H1 (cell line): ENCODE data around the gene GP1BB. TPM values are rescaled to one million over a fixed set of nuclear protein-coding genes. Genes with fewer than 3 reads are reported as not detected.

Experiments
- CTCF ChIA-PET: fragments of 300-600 bp; sonication (Branson Sonifier 250); formaldehyde crosslinking; loops from one replicate; lab custom pipeline; 2021; ENCODE audit not compliant: partially characterized antibody; lab: Charles Lee
- POLR2A ChIA-PET: fragments of 300-600 bp; sonication (Branson Sonifier 250); formaldehyde crosslinking; loops from one replicate; lab custom pipeline; 2021; ENCODE audit warnings: inconsistent platforms; ENCODE audit not compliant: partially characterized antibody; lab: Charles Lee
- DNase-seq, 2 experiments: peaks; one replicate each; pipeline versions ENCODE4 v3.0.0 to v3.0.0-alpha.2; 2010 to 2022; ENCODE audit warnings: low spot score in 2 of 2, low read depth in 1 of 2, mixed read lengths in 1 of 2
- FAIRE-seq: peaks from 2 replicates; lab custom pipeline; 2011; peaks lifted over from hg19 to GRCh38; lab: Jason Lieb, UNC
- H2AFZ ChIP-seq: 2 replicates; pipeline ENCODE4 v1.8.1; 2012; ENCODE audit warnings: low read length, inconsistent platforms
- H2AK5ac ChIP-seq: 2 replicates; pipeline ENCODE4 v1.6.1; 2013; ENCODE audit warnings: low read depth, low read length
- H2BK120ac ChIP-seq: replicated peaks from 2 replicates; pipeline ENCODE3; 2013; ENCODE audit warnings: low read depth, low read length, inconsistent platforms
- H2BK12ac ChIP-seq: 2 replicates; pipeline ENCODE4 v1.6.1; 2013; ENCODE audit warnings: low read depth, low read length
- H2BK15ac ChIP-seq: 2 replicates; pipeline ENCODE4 v1.6.1; 2013; ENCODE audit warnings: low read length
- H2BK20ac ChIP-seq: 2 replicates; pipeline ENCODE4 v1.6.1; 2013; ENCODE audit warnings: low read length
- H2BK5ac ChIP-seq: 2 replicates; pipeline ENCODE4 v1.6.1; 2013; ENCODE audit warnings: low read depth, low read length
- H3K14ac ChIP-seq: 2 replicates; pipeline ENCODE4 v1.6.1; 2013; ENCODE audit warnings: inconsistent platforms; ENCODE audit not compliant: insufficient read length
- H3K18ac ChIP-seq: 2 replicates; pipeline ENCODE4 v1.6.1; 2013; ENCODE audit warnings: low read length; ENCODE audit errors: extremely low read depth
- H3K23ac ChIP-seq: 2 replicates; pipeline ENCODE4 v1.6.1; 2013; ENCODE audit warnings: inconsistent platforms; ENCODE audit not compliant: insufficient read length
- H3K23me2 ChIP-seq: 2 replicates; pipeline ENCODE4 v1.6.1; 2013; ENCODE audit warnings: low read depth, low read length
- H3K27ac ChIP-seq: 2 replicates; pipeline ENCODE4 v1.6.1; 2011; ENCODE audit warnings: low read depth, low read length, inconsistent platforms
- H3K27me3 ChIP-seq, 4 experiments: replicated peaks in 1 of 4; 1 replicate in 1 of 4; 2 replicates in 3 of 4; pipeline versions ENCODE4 v1.6.1 to v1.8.1; 2011 to 2013; ENCODE audit warnings: low read length in 3 of 4, mild to moderate bottlenecking in 3 of 4, inconsistent platforms in 2 of 4, mixed read lengths in 2 of 4, moderate library complexity in 1 of 4; ENCODE audit not compliant: control insufficient read depth in 3 of 4, insufficient read depth in 3 of 4; ENCODE audit errors: extremely low read depth in 1 of 4
- H3K36me3 ChIP-seq, 4 experiments: 2 replicates each; pipeline versions ENCODE4 v1.6.1 to v1.8.1; 2011 to 2013; ENCODE audit warnings: mild to moderate bottlenecking in 4 of 4, low read length in 3 of 4, moderate library complexity in 2 of 4, control low read depth in 1 of 4, inconsistent platforms in 1 of 4; ENCODE audit not compliant: insufficient read depth in 4 of 4, control insufficient read depth in 2 of 4
- H3K4ac ChIP-seq: replicated peaks from 2 replicates; pipeline ENCODE3; 2013; ENCODE audit warnings: low read length, low read depth, mixed read lengths, inconsistent platforms; ENCODE audit not compliant: insufficient read length
- H3K4me1 ChIP-seq, 4 experiments: replicated peaks in 1 of 4; 1 replicate in 1 of 4; 2 replicates in 3 of 4; pipeline versions ENCODE4 v1.6.1 to v1.8.1; 2011 to 2013; ENCODE audit warnings: low read length in 3 of 4, inconsistent platforms in 2 of 4, mixed read lengths in 1 of 4; ENCODE audit not compliant: insufficient read depth in 4 of 4, control insufficient read depth in 3 of 4
- H3K4me2 ChIP-seq, 2 experiments: 2 replicates each; pipeline versions ENCODE4 v1.6.1 to v1.8.1; 2011 to 2013; ENCODE audit warnings: low read depth in 2 of 2, low read length in 2 of 2, control low read depth in 1 of 2, inconsistent platforms in 1 of 2, mild to moderate bottlenecking in 1 of 2; ENCODE audit not compliant: insufficient read depth in 1 of 2
- H3K4me3 ChIP-seq, 4 experiments: fragments of 200-600, 300-600 bp in 1 of 4; sonication (generic), shearing (Covaris generic), sonication (Bioruptor Twin) in 1 of 4; 2 replicates each; pipeline versions ENCODE4 v1.5.1 to v1.8.1; 2011 to 2016; ENCODE audit warnings: low read length in 4 of 4, low read depth in 3 of 4, control low read depth in 2 of 4, inconsistent platforms in 2 of 4, mild to moderate bottlenecking in 2 of 4, mixed read lengths in 1 of 4, moderate library complexity in 1 of 4; ENCODE audit not compliant: insufficient read depth in 2 of 4; ENCODE audit errors: extremely low read depth in 1 of 4
- H3K56ac ChIP-seq: replicated peaks from 2 replicates; pipeline ENCODE3; 2013; ENCODE audit warnings: low read depth, mild to moderate bottlenecking, mixed read lengths, low read length, inconsistent platforms; ENCODE audit not compliant: insufficient read length
- H3K79me1 ChIP-seq: 2 replicates; pipeline ENCODE4 v1.6.1; 2013; ENCODE audit warnings: low read depth, low read length, control low read depth
- H3K79me2 ChIP-seq, 2 experiments: 2 replicates each; pipeline versions ENCODE4 v1.6.1 to v1.8.1; 2012 to 2013; ENCODE audit warnings: low read length in 2 of 2, mild to moderate bottlenecking in 2 of 2, inconsistent platforms in 1 of 2; ENCODE audit not compliant: insufficient read depth in 2 of 2, control insufficient read depth in 1 of 2
- H3K9ac ChIP-seq, 4 experiments: replicated peaks in 1 of 4; 1 replicate in 1 of 4; 2 replicates in 3 of 4; pipeline versions ENCODE4 v1.6.1 to v1.8.1; 2011 to 2013; ENCODE audit warnings: low read depth in 3 of 4, low read length in 3 of 4, control low read depth in 2 of 4, mild to moderate bottlenecking in 2 of 4, moderate library complexity in 2 of 4, inconsistent platforms in 1 of 4; ENCODE audit errors: extremely low read depth in 1 of 4
- H3K9me3 ChIP-seq, 2 experiments: 2 replicates each; pipeline versions ENCODE4 v1.6.1 to v1.8.1; 2012 to 2013; ENCODE audit warnings: mild to moderate bottlenecking in 2 of 2, moderate library complexity in 2 of 2, control low read depth in 1 of 2, inconsistent platforms in 1 of 2, low read depth in 1 of 2, low read length in 1 of 2, mixed read lengths in 1 of 2; ENCODE audit not compliant: insufficient read depth in 2 of 2
- H4K20me1 ChIP-seq, 2 experiments: replicated peaks in 1 of 2; 2 replicates each; pipeline versions ENCODE3 to v1.8.1; 2011 to 2013; ENCODE audit warnings: inconsistent platforms in 2 of 2, low read length in 2 of 2, mild to moderate bottlenecking in 1 of 2; ENCODE audit not compliant: insufficient read depth in 2 of 2, control insufficient read depth in 1 of 2
- H4K5ac ChIP-seq: 2 replicates; pipeline ENCODE4 v1.6.1; 2013; ENCODE audit warnings: low read length, low read depth, mixed read lengths, inconsistent platforms; ENCODE audit not compliant: insufficient read length
- H4K8ac ChIP-seq: 2 replicates; pipeline ENCODE4 v1.8.0; 2013; ENCODE audit warnings: mild to moderate bottlenecking, moderate library complexity, low read length, inconsistent platforms; ENCODE audit not compliant: insufficient read depth; ENCODE audit errors: extremely low read depth
- H4K91ac ChIP-seq: replicated peaks from 2 replicates; pipeline ENCODE3; 2013; ENCODE audit warnings: low read length, mixed read lengths, inconsistent platforms; ENCODE audit not compliant: insufficient read length
- ATF2 ChIP-seq: IDR thresholded peaks from 2 replicates; pipeline ENCODE4 v1.6.1; 2012; ENCODE audit warnings: low read length, inconsistent platforms
- KDM4A ChIP-seq: IDR thresholded peaks from one replicate; pipeline ENCODE4 v1.7.1; 2012; ENCODE audit warnings: low read depth, mild to moderate bottlenecking, moderate library complexity, low read length, inconsistent platforms; ENCODE audit not compliant: severe bottlenecking
- NANOG ChIP-seq: IDR thresholded peaks from 2 replicates; pipeline ENCODE4 v1.6.1; 2011; ENCODE audit warnings: low read length, low read depth, mild to moderate bottlenecking, inconsistent platforms; ENCODE audit not compliant: insufficient read depth, poor library complexity, severe bottlenecking
- WGBS, 2 experiments: shearing (Covaris generic) in 1 of 2; methylation state at CpG; one replicate each; pipeline versions ENCODE4 v1.1.6 to v1.1.7; 2013 to 2015; ENCODE audit warnings: low lambda C conversion rate in 2 of 2, mixed read lengths in 2 of 2, inconsistent platforms in 1 of 2, low coverage in 1 of 2, missing lambda C conversion rate in 1 of 2; ENCODE audit not compliant: insufficient replicate concordance in 2 of 2, insufficient coverage in 1 of 2, insufficient read length in 1 of 2; ENCODE audit errors: extremely low coverage in 1 of 2, missing lambda C conversion rate in 1 of 2; 5-methylcytosine and 5-hydroxymethylcytosine counted together
- polyA plus RNA-seq, 7 experiments: library from polyadenylated mRNA; depleted of rRNA in 3 of 7; stranded (reverse) in 5 of 7; unstranded in 2 of 7; fragments of >200 nt in 5 of 7; fragments of 200-250 nt in 2 of 7; gene quantifications; 1 replicate in 5 of 7; 2 replicates in 1 of 7; 4 replicates in 1 of 7; pipeline versions ENCODE4 v1.2.1 to v1.2.3, GENCODE V29; 2011 to 2013; ENCODE audit warnings: missing spikeins in 2 of 7, mixed read lengths in 2 of 7
- total RNA-seq: library from RNA; stranded (reverse); fragmentation: NEBNext Ultra II Directional; extraction: Animal tissue kit (Norgen Biotek cat#: 25700); gene quantifications from 2 replicates; pipeline ENCODE4 v1.2.1, GENCODE V29; 2021
- TF ChIP-seq, protein P1 (sequence below): IDR thresholded peaks from 2 replicates; pipeline ENCODE4 v1.6.1; 2011; ENCODE audit warnings: low read length, improper control_type of control experiment

The GP1BB gene
- total and polyA plus RNA-seq, 2 of the 8 experiments (the other 6 are each of a cell fraction or from before 2014, with no cell fraction given), result 0.36 TPM; not detected in 1

GRCh38 chr22:19729507-19729906, 6.2 kb downstream of the GP1BB start:
- H3K23me2 ChIP-seq, result peaks cover under 1% of the 10 kb centered on the region; the same call in 1 of the 2 replicates
- no peak overlapping the region for H2BK15ac ChIP-seq
- FAIRE-seq, result no peak
- no peak overlapping the region for H3K4me2 ChIP-seq
- H3K23ac ChIP-seq, result no peak overlapping the region
- no peaks in the 10 kb centered on the region for H3K79me2 ChIP-seq
- no peak overlapping the region for H3K18ac ChIP-seq
- no peak overlapping the region for H3K9ac ChIP-seq
- no peak overlapping the region for H4K91ac ChIP-seq
- H3K9me3 ChIP-seq, result no peaks in the 10 kb centered on the region
- no peak overlapping the region for H2BK20ac ChIP-seq
- no peak overlapping the region for H3K4me3 ChIP-seq
- ChIA-PET CTCF (interaction anchor here (0.9 to 7.0 kb wide), 22 partner anchors 8 to 283 kb away, joined by 3 to 168 read pairs (median 14); no protein-coding TSS in a partner anchor), POLR2A (no interaction called here)
- H2BK120ac ChIP-seq, result no peak overlapping the region
- H4K20me1 ChIP-seq, result peaks cover 2 to 16% of the 10 kb centered on the region in 2 experiments
- H2AK5ac ChIP-seq, result no peak overlapping the region
- H3K27ac ChIP-seq, result no peak overlapping the region
- H3K14ac ChIP-seq, result no peak overlapping the region
- H3K79me1 ChIP-seq, result no peaks in the 10 kb centered on the region
- H2BK12ac ChIP-seq, result no peak overlapping the region
- no peak overlapping the region for H4K5ac ChIP-seq
- peaks cover 28 to 59% (median 52%) of the 10 kb centered on the region in 4 experiments for H3K27me3 ChIP-seq
- H2AFZ ChIP-seq, result no peak overlapping the region
- 86% methylated on average over 9 of the region's 9 CpGs; no CpG with 5 or more reads in 1 of the 2 experiments for WGBS, 2 experiments
- no peak overlapping the region for H3K56ac ChIP-seq
- no peaks in the 10 kb centered on the region for H3K36me3 ChIP-seq
- H4K8ac ChIP-seq, result no peak overlapping the region
- no peak overlapping the region for H3K4ac ChIP-seq
- no peak overlapping the region for H2BK5ac ChIP-seq
- H3K4me1 ChIP-seq, result peaks cover 0 to 8% (median 4%) of the 10 kb centered on the region in 4 experiments; a peak in 5 of 7 replicates
- DNase-seq, result no peak
- TF ChIP-seq, protein P1, sequence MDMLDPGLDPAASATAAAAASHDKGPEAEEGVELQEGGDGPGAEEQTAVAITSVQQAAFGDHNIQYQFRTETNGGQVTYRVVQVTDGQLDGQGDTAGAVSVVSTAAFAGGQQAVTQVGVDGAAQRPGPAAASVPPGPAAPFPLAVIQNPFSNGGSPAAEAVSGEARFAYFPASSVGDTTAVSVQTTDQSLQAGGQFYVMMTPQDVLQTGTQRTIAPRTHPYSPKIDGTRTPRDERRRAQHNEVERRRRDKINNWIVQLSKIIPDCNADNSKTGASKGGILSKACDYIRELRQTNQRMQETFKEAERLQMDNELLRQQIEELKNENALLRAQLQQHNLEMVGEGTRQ, result no peak
- TF ChIP-seq KDM4A (no peak), NANOG (no peak), ATF2 (no peak)
